K562 (cell line): ENCODE measurements around the gene ACE. TPM values are rescaled to one million over a fixed set of nuclear protein-coding genes. Genes with fewer than 3 reads are reported as not detected.

Experiments used
- EP400 ChIP-seq: fragments of 450-650 bp; IDR thresholded peaks from 2 replicates; pipeline ENCODE4 v1.6.1; 2017; ENCODE audit warnings: antibody characterized with exemption, mild to moderate bottlenecking, moderate library complexity
- RBFOX2 ChIP-seq: fragments of 200-400 bp; formaldehyde crosslinking; IDR thresholded peaks from 2 replicates; pipeline ENCODE4 v1.6.1; 2017; ENCODE audit warnings: low read depth, mild to moderate bottlenecking, low read length, moderate library complexity
- SMAD4 ChIP-seq: fragments of 250-450 bp; sonication (Bioruptor Pico); conservative IDR thresholded peaks from 2 replicates; pipeline ENCODE4 v1.8.0; 2021; ENCODE audit warnings: inconsistent platforms, mild to moderate bottlenecking, moderate library complexity
- SMARCC2 ChIP-seq: fragments of 450-650 bp; IDR thresholded peaks from 2 replicates; pipeline ENCODE4 v1.6.1; 2017; ENCODE audit warnings: antibody characterized with exemption, moderate library complexity, mild to moderate bottlenecking, low read depth
- polyA plus RNA-seq, 8 experiments: library from polyadenylated mRNA; depleted of rRNA in 4 of 8; stranded (reverse) in 5 of 8; unstranded in 3 of 8; fragments of >200 nt; fragmentation: Nextera tagmentation in 2 of 8; fragmentation: Illumina TruSeq in 1 of 8; extraction: Ambion mirVana in 2 of 8; extraction: Trizol in 1 of 8; gene quantifications; 2 replicates each; pipeline versions ENCODE4 v1.2.1 to v1.2.3, GENCODE V29; 2011 to 2014; ENCODE audit warnings: inconsistent platforms in 1 of 8, missing spikeins in 1 of 8
- total RNA-seq, 7 experiments: library from RNA; depleted of rRNA in 6 of 7; stranded (reverse); fragments of >200 nt in 6 of 7; fragmentation: Illumina TruSeq in 2 of 7; extraction: Trizol in 2 of 7; gene quantifications; 2 replicates each; pipeline versions ENCODE4 v1.2.1 to v1.2.3, GENCODE V29; 2011 to 2021; ENCODE audit warnings: low replicate concordance in 1 of 7
- TF ChIP-seq, protein P1 (sequence below): fragments of 450-650 bp; IDR thresholded peaks from 2 replicates; pipeline ENCODE4 v1.6.1; 2016; ENCODE audit warnings: mild to moderate bottlenecking, moderate library complexity
- TF ChIP-seq, protein P2 (sequence below): fragments of 250-450 bp; sonication (Bioruptor Pico); IDR thresholded peaks from 2 replicates; pipeline ENCODE4 v1.5.0; 2020; ENCODE audit warnings: mild to moderate bottlenecking, borderline replicate concordance
- TF ChIP-seq, protein P3 (sequence below): sonication (generic); formaldehyde crosslinking; IDR thresholded peaks from 2 replicates; pipeline ENCODE4 v1.8.0; 2023; ENCODE audit warnings: mild to moderate bottlenecking, missing genetic modification reagents

ACE gene
- total and polyA plus RNA-seq, 9 of the 15 experiments (the other 6 are each of a cell fraction or from before 2014, with no cell fraction given), result 0.07 to 2.5 (median 0.47) TPM; not detected in 1

DNA sequence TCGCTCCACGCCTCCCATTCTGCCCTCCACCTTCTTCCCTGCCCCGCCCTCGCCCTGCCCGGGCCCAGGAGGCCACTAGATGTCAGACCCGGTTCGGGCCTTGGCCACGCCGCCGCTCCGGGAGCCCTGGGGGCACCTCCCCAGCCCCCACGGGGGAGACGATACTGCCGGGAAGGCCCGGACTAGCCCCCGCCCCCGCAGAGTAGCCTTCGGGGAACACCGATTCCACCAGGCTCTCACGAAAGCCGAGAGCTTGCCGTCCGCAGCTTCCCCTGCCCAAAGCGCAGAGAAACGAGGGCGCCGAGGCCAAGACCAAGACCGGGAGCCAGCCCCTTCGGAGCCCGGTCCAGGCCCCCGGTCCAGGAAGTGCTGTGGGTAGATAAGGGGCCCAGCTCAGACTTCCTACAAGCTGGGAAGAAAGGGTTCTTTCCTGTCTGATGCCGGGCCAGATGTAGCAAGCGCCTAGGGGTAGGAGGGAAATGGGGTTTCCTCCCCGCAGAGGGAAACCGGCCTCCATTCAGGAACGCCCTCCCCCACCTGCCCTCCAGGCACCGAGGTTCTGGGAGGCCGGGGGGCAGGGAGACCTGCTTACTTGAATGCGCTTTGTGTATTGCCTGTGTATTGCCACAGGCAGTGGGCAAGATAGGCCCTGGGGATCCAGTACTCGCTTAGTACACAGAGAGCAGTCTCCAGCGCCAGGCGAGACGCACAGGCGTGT, 29.9 kb upstream of the ACE start (continued):
- TF ChIP-seq, protein P1, sequence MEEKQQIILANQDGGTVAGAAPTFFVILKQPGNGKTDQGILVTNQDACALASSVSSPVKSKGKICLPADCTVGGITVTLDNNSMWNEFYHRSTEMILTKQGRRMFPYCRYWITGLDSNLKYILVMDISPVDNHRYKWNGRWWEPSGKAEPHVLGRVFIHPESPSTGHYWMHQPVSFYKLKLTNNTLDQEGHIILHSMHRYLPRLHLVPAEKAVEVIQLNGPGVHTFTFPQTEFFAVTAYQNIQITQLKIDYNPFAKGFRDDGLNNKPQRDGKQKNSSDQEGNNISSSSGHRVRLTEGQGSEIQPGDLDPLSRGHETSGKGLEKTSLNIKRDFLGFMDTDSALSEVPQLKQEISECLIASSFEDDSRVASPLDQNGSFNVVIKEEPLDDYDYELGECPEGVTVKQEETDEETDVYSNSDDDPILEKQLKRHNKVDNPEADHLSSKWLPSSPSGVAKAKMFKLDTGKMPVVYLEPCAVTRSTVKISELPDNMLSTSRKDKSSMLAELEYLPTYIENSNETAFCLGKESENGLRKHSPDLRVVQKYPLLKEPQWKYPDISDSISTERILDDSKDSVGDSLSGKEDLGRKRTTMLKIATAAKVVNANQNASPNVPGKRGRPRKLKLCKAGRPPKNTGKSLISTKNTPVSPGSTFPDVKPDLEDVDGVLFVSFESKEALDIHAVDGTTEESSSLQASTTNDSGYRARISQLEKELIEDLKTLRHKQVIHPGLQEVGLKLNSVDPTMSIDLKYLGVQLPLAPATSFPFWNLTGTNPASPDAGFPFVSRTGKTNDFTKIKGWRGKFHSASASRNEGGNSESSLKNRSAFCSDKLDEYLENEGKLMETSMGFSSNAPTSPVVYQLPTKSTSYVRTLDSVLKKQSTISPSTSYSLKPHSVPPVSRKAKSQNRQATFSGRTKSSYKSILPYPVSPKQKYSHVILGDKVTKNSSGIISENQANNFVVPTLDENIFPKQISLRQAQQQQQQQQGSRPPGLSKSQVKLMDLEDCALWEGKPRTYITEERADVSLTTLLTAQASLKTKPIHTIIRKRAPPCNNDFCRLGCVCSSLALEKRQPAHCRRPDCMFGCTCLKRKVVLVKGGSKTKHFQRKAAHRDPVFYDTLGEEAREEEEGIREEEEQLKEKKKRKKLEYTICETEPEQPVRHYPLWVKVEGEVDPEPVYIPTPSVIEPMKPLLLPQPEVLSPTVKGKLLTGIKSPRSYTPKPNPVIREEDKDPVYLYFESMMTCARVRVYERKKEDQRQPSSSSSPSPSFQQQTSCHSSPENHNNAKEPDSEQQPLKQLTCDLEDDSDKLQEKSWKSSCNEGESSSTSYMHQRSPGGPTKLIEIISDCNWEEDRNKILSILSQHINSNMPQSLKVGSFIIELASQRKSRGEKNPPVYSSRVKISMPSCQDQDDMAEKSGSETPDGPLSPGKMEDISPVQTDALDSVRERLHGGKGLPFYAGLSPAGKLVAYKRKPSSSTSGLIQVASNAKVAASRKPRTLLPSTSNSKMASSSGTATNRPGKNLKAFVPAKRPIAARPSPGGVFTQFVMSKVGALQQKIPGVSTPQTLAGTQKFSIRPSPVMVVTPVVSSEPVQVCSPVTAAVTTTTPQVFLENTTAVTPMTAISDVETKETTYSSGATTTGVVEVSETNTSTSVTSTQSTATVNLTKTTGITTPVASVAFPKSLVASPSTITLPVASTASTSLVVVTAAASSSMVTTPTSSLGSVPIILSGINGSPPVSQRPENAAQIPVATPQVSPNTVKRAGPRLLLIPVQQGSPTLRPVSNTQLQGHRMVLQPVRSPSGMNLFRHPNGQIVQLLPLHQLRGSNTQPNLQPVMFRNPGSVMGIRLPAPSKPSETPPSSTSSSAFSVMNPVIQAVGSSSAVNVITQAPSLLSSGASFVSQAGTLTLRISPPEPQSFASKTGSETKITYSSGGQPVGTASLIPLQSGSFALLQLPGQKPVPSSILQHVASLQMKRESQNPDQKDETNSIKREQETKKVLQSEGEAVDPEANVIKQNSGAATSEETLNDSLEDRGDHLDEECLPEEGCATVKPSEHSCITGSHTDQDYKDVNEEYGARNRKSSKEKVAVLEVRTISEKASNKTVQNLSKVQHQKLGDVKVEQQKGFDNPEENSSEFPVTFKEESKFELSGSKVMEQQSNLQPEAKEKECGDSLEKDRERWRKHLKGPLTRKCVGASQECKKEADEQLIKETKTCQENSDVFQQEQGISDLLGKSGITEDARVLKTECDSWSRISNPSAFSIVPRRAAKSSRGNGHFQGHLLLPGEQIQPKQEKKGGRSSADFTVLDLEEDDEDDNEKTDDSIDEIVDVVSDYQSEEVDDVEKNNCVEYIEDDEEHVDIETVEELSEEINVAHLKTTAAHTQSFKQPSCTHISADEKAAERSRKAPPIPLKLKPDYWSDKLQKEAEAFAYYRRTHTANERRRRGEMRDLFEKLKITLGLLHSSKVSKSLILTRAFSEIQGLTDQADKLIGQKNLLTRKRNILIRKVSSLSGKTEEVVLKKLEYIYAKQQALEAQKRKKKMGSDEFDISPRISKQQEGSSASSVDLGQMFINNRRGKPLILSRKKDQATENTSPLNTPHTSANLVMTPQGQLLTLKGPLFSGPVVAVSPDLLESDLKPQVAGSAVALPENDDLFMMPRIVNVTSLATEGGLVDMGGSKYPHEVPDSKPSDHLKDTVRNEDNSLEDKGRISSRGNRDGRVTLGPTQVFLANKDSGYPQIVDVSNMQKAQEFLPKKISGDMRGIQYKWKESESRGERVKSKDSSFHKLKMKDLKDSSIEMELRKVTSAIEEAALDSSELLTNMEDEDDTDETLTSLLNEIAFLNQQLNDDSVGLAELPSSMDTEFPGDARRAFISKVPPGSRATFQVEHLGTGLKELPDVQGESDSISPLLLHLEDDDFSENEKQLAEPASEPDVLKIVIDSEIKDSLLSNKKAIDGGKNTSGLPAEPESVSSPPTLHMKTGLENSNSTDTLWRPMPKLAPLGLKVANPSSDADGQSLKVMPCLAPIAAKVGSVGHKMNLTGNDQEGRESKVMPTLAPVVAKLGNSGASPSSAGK, result peak; percentile 84; the same call in 1 of the 2 replicates
- TF ChIP-seq RBFOX2 (peak; percentile 90), SMARCC2 (peak; percentile 11; the same call in 1 of the 2 replicates), EP400 (peak; percentile 70), SMAD4 (CRISPR knock-in tag) (peak; percentile 75; the same call in 1 of the 2 replicates)
- TF ChIP-seq, protein P2, sequence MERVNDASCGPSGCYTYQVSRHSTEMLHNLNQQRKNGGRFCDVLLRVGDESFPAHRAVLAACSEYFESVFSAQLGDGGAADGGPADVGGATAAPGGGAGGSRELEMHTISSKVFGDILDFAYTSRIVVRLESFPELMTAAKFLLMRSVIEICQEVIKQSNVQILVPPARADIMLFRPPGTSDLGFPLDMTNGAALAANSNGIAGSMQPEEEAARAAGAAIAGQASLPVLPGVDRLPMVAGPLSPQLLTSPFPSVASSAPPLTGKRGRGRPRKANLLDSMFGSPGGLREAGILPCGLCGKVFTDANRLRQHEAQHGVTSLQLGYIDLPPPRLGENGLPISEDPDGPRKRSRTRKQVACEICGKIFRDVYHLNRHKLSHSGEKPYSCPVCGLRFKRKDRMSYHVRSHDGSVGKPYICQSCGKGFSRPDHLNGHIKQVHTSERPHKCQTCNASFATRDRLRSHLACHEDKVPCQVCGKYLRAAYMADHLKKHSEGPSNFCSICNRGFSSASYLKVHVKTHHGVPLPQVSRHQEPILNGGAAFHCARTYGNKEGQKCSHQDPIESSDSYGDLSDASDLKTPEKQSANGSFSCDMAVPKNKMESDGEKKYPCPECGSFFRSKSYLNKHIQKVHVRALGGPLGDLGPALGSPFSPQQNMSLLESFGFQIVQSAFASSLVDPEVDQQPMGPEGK (CRISPR knock-in tag), result no peak
- TF ChIP-seq, protein P3, sequence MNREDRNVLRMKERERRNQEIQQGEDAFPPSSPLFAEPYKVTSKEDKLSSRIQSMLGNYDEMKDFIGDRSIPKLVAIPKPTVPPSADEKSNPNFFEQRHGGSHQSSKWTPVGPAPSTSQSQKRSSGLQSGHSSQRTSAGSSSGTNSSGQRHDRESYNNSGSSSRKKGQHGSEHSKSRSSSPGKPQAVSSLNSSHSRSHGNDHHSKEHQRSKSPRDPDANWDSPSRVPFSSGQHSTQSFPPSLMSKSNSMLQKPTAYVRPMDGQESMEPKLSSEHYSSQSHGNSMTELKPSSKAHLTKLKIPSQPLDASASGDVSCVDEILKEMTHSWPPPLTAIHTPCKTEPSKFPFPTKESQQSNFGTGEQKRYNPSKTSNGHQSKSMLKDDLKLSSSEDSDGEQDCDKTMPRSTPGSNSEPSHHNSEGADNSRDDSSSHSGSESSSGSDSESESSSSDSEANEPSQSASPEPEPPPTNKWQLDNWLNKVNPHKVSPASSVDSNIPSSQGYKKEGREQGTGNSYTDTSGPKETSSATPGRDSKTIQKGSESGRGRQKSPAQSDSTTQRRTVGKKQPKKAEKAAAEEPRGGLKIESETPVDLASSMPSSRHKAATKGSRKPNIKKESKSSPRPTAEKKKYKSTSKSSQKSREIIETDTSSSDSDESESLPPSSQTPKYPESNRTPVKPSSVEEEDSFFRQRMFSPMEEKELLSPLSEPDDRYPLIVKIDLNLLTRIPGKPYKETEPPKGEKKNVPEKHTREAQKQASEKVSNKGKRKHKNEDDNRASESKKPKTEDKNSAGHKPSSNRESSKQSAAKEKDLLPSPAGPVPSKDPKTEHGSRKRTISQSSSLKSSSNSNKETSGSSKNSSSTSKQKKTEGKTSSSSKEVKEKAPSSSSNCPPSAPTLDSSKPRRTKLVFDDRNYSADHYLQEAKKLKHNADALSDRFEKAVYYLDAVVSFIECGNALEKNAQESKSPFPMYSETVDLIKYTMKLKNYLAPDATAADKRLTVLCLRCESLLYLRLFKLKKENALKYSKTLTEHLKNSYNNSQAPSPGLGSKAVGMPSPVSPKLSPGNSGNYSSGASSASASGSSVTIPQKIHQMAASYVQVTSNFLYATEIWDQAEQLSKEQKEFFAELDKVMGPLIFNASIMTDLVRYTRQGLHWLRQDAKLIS (CRISPR knock-in tag), result no peak
